ENCODE measurements around the gene KIF2A.

The KIF2A gene

GRCh38 chr5:62305715-62306322 is at the start of gene KIF2A:
Gene KIF2A (plus strand): TSS chr5:62306206. CDS start chr5:62306473, 267 bp downstream.
- DNase-seq (ENCODE audit: low spot score) = peak; percentile 92

GRCh38 chr5:62257020-62257367 is 49.0 kb upstream of the KIF2A start:
- no peak for DNase-seq (ENCODE audit: low spot score)

GRCh38 chr5:62258654-62259053 is 47.4 kb upstream of the KIF2A start:
- DNase-seq (ENCODE audit: low spot score) = no peak

- no peak for DNase-seq (ENCODE audit: low spot score)
Observed at GRCh38 chr5:62259699-62260250, 46.2 kb upstream of the KIF2A start.

- DNase-seq (ENCODE audit: low spot score) = no peak
Observed at GRCh38 chr5:62260513-62260912, 45.5 kb upstream of the KIF2A start.

GRCh38 chr5:62263401-62263800 is 42.6 kb upstream of the KIF2A start:
- DNase-seq (ENCODE audit: low spot score) = no peak

GRCh38 chr5:62265648-62266112 is 40.3 kb upstream of the KIF2A start:
- DNase-seq (ENCODE audit: low spot score) = no peak

- no peak for DNase-seq (ENCODE audit: low spot score)
Observed at GRCh38 chr5:62266573-62266972, 39.4 kb upstream of the KIF2A start.

GRCh38 chr5:62268234-62268633 is 37.8 kb upstream of the KIF2A start:
- no peak for DNase-seq (ENCODE audit: low spot score)

GRCh38 chr5:62268792-62269191 is 37.2 kb upstream of the KIF2A start:
- DNase-seq (ENCODE audit: low spot score) = no peak

GRCh38 chr5:62271370-62271769 is 34.6 kb upstream of the KIF2A start:
- no peak for DNase-seq (ENCODE audit: low spot score)

- DNase-seq (ENCODE audit: low spot score) = no peak
Observed at GRCh38 chr5:62271870-62272269, 34.1 kb upstream of the KIF2A start.

- DNase-seq (ENCODE audit: low spot score) = no peak
Observed at GRCh38 chr5:62273687-62274086, 32.3 kb upstream of the KIF2A start.

GRCh38 chr5:62275581-62275980 is 30.4 kb upstream of the KIF2A start:
- no peak for DNase-seq (ENCODE audit: low spot score)

GRCh38 chr5:62281411-62281810 is 24.6 kb upstream of the KIF2A start:
- no peak for DNase-seq (ENCODE audit: low spot score)

GRCh38 chr5:62282064-62282463 is 23.9 kb upstream of the KIF2A start:
- no peak for DNase-seq (ENCODE audit: low spot score)

- no peak for DNase-seq (ENCODE audit: low spot score)
Observed at GRCh38 chr5:62283005-62283404, 23.0 kb upstream of the KIF2A start.

GRCh38 chr5:62283861-62284260 is 22.1 kb upstream of the KIF2A start:
- DNase-seq (ENCODE audit: low spot score) = no peak

- DNase-seq (ENCODE audit: low spot score) = peak; percentile 56
Observed at GRCh38 chr5:62284946-62285891, 20.8 kb upstream of the KIF2A start.

GRCh38 chr5:62286834-62287233 is 19.2 kb upstream of the KIF2A start:
- no peak for DNase-seq (ENCODE audit: low spot score)

- DNase-seq (ENCODE audit: low spot score) = no peak
Observed at GRCh38 chr5:62287237-62287636, 18.8 kb upstream of the KIF2A start.

- DNase-seq (ENCODE audit: low spot score) = no peak
Observed at GRCh38 chr5:62288118-62288517, 17.9 kb upstream of the KIF2A start.

- no peak for DNase-seq (ENCODE audit: low spot score)
Observed at GRCh38 chr5:62289813-62290212, 16.2 kb upstream of the KIF2A start.
